KOPT-K1 (cell line): ENCODE measurements around the gene CGNL1.

Experiments used
- H3K27ac ChIP-seq: fragments of 200-600 bp; sonication (generic); 2 replicates; pipeline ENCODE4 v1.5.1; 2016; ENCODE audit warnings: antibody characterized with exemption, mild to moderate bottlenecking, low read depth, low read length; ENCODE audit not compliant: poor library complexity, severe bottlenecking
- H3K36me3 ChIP-seq: fragments of 200-600 bp; sonication (generic); 2 replicates; pipeline ENCODE4 v1.5.1; 2017; ENCODE audit warnings: antibody characterized with exemption, mild to moderate bottlenecking, low read length, moderate library complexity; ENCODE audit not compliant: insufficient read depth
- H3K9me3 ChIP-seq: fragments of 200-600 bp; sonication (generic); 2 replicates; pipeline ENCODE4 v1.5.1; 2017; ENCODE audit warnings: antibody characterized with exemption, low read length, mild to moderate bottlenecking; ENCODE audit not compliant: insufficient read depth, poor library complexity, severe bottlenecking

Gene CGNL1

GRCh38 chr15:57562196-57562769 lies 186.0 kb downstream of the CGNL1 start:
- Histone ChIP-seq H3K36me3 (no peaks in the 10 kb centered on the region), H3K9me3 (no peaks in the 10 kb centered on the region), H3K27ac (no peak overlapping the region)

GRCh38 chr15:57563416-57563815 lies 187.1 kb downstream of the CGNL1 start:
- no peak overlapping the region for H3K27ac ChIP-seq
- H3K9me3 ChIP-seq = no peaks in the 10 kb centered on the region
- no peaks in the 10 kb centered on the region for H3K36me3 ChIP-seq

- no peaks in the 10 kb centered on the region for H3K9me3 ChIP-seq
- H3K36me3 ChIP-seq = no peaks in the 10 kb centered on the region
- H3K27ac ChIP-seq = no peak overlapping the region
Observed at GRCh38 chr15:57565311-57565710, 189.0 kb downstream of the CGNL1 start.

- Histone ChIP-seq H3K27ac (no peak overlapping the region), H3K9me3 (no peaks in the 10 kb centered on the region), H3K36me3 (no peaks in the 10 kb centered on the region)
Observed at GRCh38 chr15:57566834-57567233, 190.5 kb downstream of the CGNL1 start.

GRCh38 chr15:57567891-57568290 lies 191.6 kb downstream of the CGNL1 start:
- Histone ChIP-seq H3K36me3 (no peaks in the 10 kb centered on the region), H3K9me3 (no peaks in the 10 kb centered on the region), H3K27ac (no peak overlapping the region)

- H3K9me3 ChIP-seq = no peaks in the 10 kb centered on the region
- no peak overlapping the region for H3K27ac ChIP-seq
- H3K36me3 ChIP-seq = no peaks in the 10 kb centered on the region
Observed at GRCh38 chr15:57568299-57568698, 192.0 kb downstream of the CGNL1 start.

- Histone ChIP-seq H3K9me3 (no peaks in the 10 kb centered on the region), H3K36me3 (no peaks in the 10 kb centered on the region), H3K27ac (no peak overlapping the region)
Observed at GRCh38 chr15:57570340-57570739, 194.0 kb downstream of the CGNL1 start.

- H3K36me3 ChIP-seq = no peaks in the 10 kb centered on the region
- H3K27ac ChIP-seq = no peak overlapping the region
- no peaks in the 10 kb centered on the region for H3K9me3 ChIP-seq
Observed at GRCh38 chr15:57570994-57571393, 194.7 kb downstream of the CGNL1 start.

GRCh38 chr15:57571725-57572124 lies 195.4 kb downstream of the CGNL1 start:
- H3K27ac ChIP-seq = no peak overlapping the region
- no peaks in the 10 kb centered on the region for H3K36me3 ChIP-seq
- no peaks in the 10 kb centered on the region for H3K9me3 ChIP-seq

GRCh38 chr15:57572468-57572867 lies 196.2 kb downstream of the CGNL1 start:
- no peak overlapping the region for H3K27ac ChIP-seq
- no peaks in the 10 kb centered on the region for H3K36me3 ChIP-seq
- no peaks in the 10 kb centered on the region for H3K9me3 ChIP-seq

GRCh38 chr15:57573151-57573550 lies 196.8 kb downstream of the CGNL1 start:
- Histone ChIP-seq H3K36me3 (no peaks in the 10 kb centered on the region), H3K9me3 (no peaks in the 10 kb centered on the region), H3K27ac (no peak overlapping the region)

- H3K27ac ChIP-seq = no peak overlapping the region
- no peaks in the 10 kb centered on the region for H3K36me3 ChIP-seq
- H3K9me3 ChIP-seq = no peaks in the 10 kb centered on the region
Observed at GRCh38 chr15:57575363-57575762, 199.1 kb downstream of the CGNL1 start.

GRCh38 chr15:57578288-57578900 lies 202.1 kb downstream of the CGNL1 start:
- H3K9me3 ChIP-seq = peaks cover 10% of the 10 kb centered on the region

GRCh38 chr15:57580428-57580827 lies 204.1 kb downstream of the CGNL1 start:
- H3K9me3 ChIP-seq = peaks cover 14% of the 10 kb centered on the region
- H3K27ac ChIP-seq = no peak overlapping the region
- H3K36me3 ChIP-seq = no peaks in the 10 kb centered on the region

More at GRCh38 chr15:57578288-57578900, 202.1 kb downstream of the CGNL1 start:
- H3K36me3 ChIP-seq = no peaks in the 10 kb centered on the region
- H3K27ac ChIP-seq = no peak overlapping the region

GRCh38 chr15:57580866-57581265 lies 204.6 kb downstream of the CGNL1 start:
- no peak overlapping the region for H3K27ac ChIP-seq

GRCh38 chr15:57582090-57582489 lies 205.8 kb downstream of the CGNL1 start:
- Histone ChIP-seq H3K27ac (no peak overlapping the region), H3K36me3 (no peaks in the 10 kb centered on the region), H3K9me3 (peaks cover 14% of the 10 kb centered on the region)

More at GRCh38 chr15:57580866-57581265, 204.6 kb downstream of the CGNL1 start:
- peaks cover 14% of the 10 kb centered on the region for H3K9me3 ChIP-seq
- no peaks in the 10 kb centered on the region for H3K36me3 ChIP-seq
